ENCODE measurements around the gene LRFN3.

- TF ChIP-seq POLR2AphosphoS5 (IDR thresholded peaks at IDR 0.05) = no peak
- TF ChIP-seq, protein P1, sequence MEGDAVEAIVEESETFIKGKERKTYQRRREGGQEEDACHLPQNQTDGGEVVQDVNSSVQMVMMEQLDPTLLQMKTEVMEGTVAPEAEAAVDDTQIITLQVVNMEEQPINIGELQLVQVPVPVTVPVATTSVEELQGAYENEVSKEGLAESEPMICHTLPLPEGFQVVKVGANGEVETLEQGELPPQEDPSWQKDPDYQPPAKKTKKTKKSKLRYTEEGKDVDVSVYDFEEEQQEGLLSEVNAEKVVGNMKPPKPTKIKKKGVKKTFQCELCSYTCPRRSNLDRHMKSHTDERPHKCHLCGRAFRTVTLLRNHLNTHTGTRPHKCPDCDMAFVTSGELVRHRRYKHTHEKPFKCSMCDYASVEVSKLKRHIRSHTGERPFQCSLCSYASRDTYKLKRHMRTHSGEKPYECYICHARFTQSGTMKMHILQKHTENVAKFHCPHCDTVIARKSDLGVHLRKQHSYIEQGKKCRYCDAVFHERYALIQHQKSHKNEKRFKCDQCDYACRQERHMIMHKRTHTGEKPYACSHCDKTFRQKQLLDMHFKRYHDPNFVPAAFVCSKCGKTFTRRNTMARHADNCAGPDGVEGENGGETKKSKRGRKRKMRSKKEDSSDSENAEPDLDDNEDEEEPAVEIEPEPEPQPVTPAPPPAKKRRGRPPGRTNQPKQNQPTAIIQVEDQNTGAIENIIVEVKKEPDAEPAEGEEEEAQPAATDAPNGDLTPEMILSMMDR (IDR thresholded peaks at IDR 0.05) = no peak
- TF ChIP-seq POLR2A (IDR thresholded peaks at IDR 0.05) = no peak
These were observed 20.7 kb upstream of the LRFN3 start for GRCh38 chr19:35915443-35915842.
